Gastrocnemius medialis (tissue), 4 donors: Measurements from ENCODE around the gene NPL.

Experiments used
- POLR2A ChIP-seq, 2 donors: fragments of 450-650 bp; IDR thresholded peaks; one replicate each; pipeline ENCODE4 v1.6.1; 2017; ENCODE audit warnings: antibody characterized with exemption in 2 of 2, mild to moderate bottlenecking in 2 of 2, moderate library complexity in 2 of 2
- TF ChIP-seq, protein P1 (sequence below), 5 experiments: fragments of 450-650 bp in 3 of 5; fragments of 200-600 bp in 2 of 5; sonication (generic) in 2 of 5; IDR thresholded peaks in 4 of 5; conservative IDR thresholded peaks in 1 of 5; 1 replicate in 4 of 5; 2 replicates in 1 of 5; pipeline ENCODE4 v1.5.1; 2016 to 2019; ENCODE audit warnings: antibody characterized with exemption in 5 of 5, mild to moderate bottlenecking in 3 of 5, moderate library complexity in 3 of 5

DNA sequence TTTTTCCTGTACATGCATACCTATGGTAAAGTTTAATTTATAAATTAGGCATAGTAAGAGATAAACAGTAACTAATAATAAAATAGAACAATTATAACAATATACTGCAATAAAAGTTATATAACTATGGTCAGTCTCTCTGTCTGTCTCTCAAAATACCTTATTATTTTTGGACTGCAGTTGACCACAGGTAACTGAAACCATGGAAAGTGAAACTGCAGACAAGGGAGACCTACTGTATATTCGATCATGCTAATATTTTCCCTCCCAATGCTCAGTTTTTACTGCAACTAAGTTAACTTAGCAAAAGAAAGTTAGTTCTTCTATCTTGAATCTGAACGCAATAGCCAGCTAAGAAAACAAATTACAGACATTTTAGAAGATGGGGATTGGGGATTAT, 37.3 kb downstream of the NPL start:
- no peak for TF ChIP-seq POLR2A (IDR thresholded peaks at IDR 0.05)
- TF ChIP-seq, protein P1, sequence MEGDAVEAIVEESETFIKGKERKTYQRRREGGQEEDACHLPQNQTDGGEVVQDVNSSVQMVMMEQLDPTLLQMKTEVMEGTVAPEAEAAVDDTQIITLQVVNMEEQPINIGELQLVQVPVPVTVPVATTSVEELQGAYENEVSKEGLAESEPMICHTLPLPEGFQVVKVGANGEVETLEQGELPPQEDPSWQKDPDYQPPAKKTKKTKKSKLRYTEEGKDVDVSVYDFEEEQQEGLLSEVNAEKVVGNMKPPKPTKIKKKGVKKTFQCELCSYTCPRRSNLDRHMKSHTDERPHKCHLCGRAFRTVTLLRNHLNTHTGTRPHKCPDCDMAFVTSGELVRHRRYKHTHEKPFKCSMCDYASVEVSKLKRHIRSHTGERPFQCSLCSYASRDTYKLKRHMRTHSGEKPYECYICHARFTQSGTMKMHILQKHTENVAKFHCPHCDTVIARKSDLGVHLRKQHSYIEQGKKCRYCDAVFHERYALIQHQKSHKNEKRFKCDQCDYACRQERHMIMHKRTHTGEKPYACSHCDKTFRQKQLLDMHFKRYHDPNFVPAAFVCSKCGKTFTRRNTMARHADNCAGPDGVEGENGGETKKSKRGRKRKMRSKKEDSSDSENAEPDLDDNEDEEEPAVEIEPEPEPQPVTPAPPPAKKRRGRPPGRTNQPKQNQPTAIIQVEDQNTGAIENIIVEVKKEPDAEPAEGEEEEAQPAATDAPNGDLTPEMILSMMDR (IDR thresholded peaks at IDR 0.05 in 4 of 5, conservative IDR thresholded peaks at IDR 0.05 in 1 of 5) = no peak
